CD4-positive, alpha-beta T cell (primary cell): ENCODE results near the gene MEI1. TPM values are rescaled to one million over a fixed set of nuclear protein-coding genes. Genes with fewer than 3 reads are reported as not detected.
"Not testable (repeated sequence)": the region's sequence is repeated elsewhere in the genome, so short reads cannot be mapped to it uniquely, and the experiment has no call there.

Experiments used
- ATAC-seq: fragments of 200-7000 bp; cut with Tn5 transposase; one replicate; pipeline ENCODE4 v1.10.0; 2022; ENCODE audit warnings: mild to moderate bottlenecking; ENCODE audit not compliant: poor library complexity
- CTCF ChIA-PET: fragments of 350-600 bp; sonication (Branson Sonifier 250); formaldehyde crosslinking; loops from one replicate; lab custom pipeline; 2021; ENCODE audit warnings: antibody characterized with exemption, inconsistent platforms; lab: Charles Lee
- POLR2A ChIA-PET: fragments of 350-600 bp; sonication (Branson Sonifier 250); formaldehyde crosslinking; loops from one replicate; lab custom pipeline; 2021; ENCODE audit warnings: antibody characterized with exemption, inconsistent platforms; lab: Charles Lee
- DNase-seq, 14 experiments: peaks; one replicate each; pipeline ENCODE4 v3.0.0-alpha.2; 2013 to 2020; ENCODE audit warnings: mixed read lengths in 2 of 14
- H3K27ac ChIP-seq, 2 donors: one replicate each; pipeline versions ENCODE4 v1.5.1 to v1.7.0; 2013; ENCODE audit warnings: low read length in 2 of 2, low read depth in 1 of 2, mild to moderate bottlenecking in 1 of 2
- H3K27me3 ChIP-seq, 2 experiments: 1 replicate in 1 of 2; 2 replicates in 1 of 2; pipeline versions ENCODE4 v1.6.1 to v1.7.0; 2013; ENCODE audit warnings: low read length in 2 of 2, control low read depth in 1 of 2, mild to moderate bottlenecking in 1 of 2, moderate library complexity in 1 of 2; ENCODE audit not compliant: insufficient read depth in 2 of 2, control insufficient read depth in 1 of 2
- H3K36me3 ChIP-seq: one replicate; pipeline ENCODE4 v1.6.1; 2013; ENCODE audit warnings: low read length, control low read depth; ENCODE audit not compliant: insufficient read depth
- H3K4me1 ChIP-seq: one replicate; pipeline ENCODE4 v1.6.1; 2013; ENCODE audit warnings: low read length, control low read depth; ENCODE audit not compliant: insufficient read depth
- H3K4me3 ChIP-seq: one replicate; pipeline ENCODE4 v1.5.1; 2013; ENCODE audit warnings: mild to moderate bottlenecking, low read length, moderate library complexity
- H3K9me3 ChIP-seq, 2 experiments: 1 replicate in 1 of 2; 2 replicates in 1 of 2; pipeline versions ENCODE4 v1.6.1 to v1.7.0; 2013; ENCODE audit warnings: low read length in 2 of 2, mild to moderate bottlenecking in 2 of 2, control low read depth in 1 of 2, moderate library complexity in 1 of 2; ENCODE audit not compliant: control insufficient read depth in 1 of 2, insufficient read depth in 1 of 2
- H3K27ac Mint-ChIP-seq: one replicate; pipeline ENCODE4 v1.8.0; 2020; ENCODE audit warnings: mixed read lengths
- H3K27me3 Mint-ChIP-seq: one replicate; pipeline ENCODE4 v1.8.0; 2021; ENCODE audit warnings: mixed read lengths
- H3K36me3 Mint-ChIP-seq: one replicate; pipeline ENCODE4 v1.8.0; 2021; ENCODE audit warnings: low read depth, mixed read lengths
- H3K4me1 Mint-ChIP-seq: one replicate; pipeline ENCODE4 v1.8.0; 2021; ENCODE audit warnings: low read depth, mixed read lengths
- H3K4me3 Mint-ChIP-seq: one replicate; pipeline ENCODE4 v1.8.0; 2020; ENCODE audit warnings: mild to moderate bottlenecking, mixed read lengths
- H3K9me3 Mint-ChIP-seq: one replicate; pipeline ENCODE4 v1.8.0; 2020; ENCODE audit warnings: mixed read lengths
- CTCF ChIP-seq: fragments of 200-600 bp; IDR thresholded peaks from one replicate; pipeline ENCODE4 v1.8.0; 2022; ENCODE audit warnings: antibody characterized with exemption, mild to moderate bottlenecking
- intact Hi-C, 2 experiments: fragments of 100-400 bp; cut with DNase I in 1 of 2; cut with micrococcal nuclease in 1 of 2; formaldehyde crosslinking; loops; one replicate each; pipeline versions ENCODE4 v1.15.1 to v1.9.0; 2023 to 2025; cut with DNase I, micrococcal nuclease
- total RNA-seq, 174 experiments: library from RNA in 2 of 174; stranded (reverse) in 2 of 174; gene quantifications; one replicate each; pipeline ENCODE4 v1.2.3 and lab custom pipeline; 2021 to 2026

MEI1 gene
- total RNA-seq, 2 experiments from 2014 or later, result 64.4 to 81.0 TPM

GRCh38 chr22:41664490-41664889 lies 34.8 kb upstream of the MEI1 start:
- H3K27ac Mint-ChIP-seq, result no peak overlapping the region
- POLR2A ChIA-PET, result interaction anchor here (0.8 to 1.4 kb wide), 2 partner anchors 24 to 75 kb away, joined by 3 to 4 read pairs; partner anchors contain the start of genes PMM1 and SNU13
- peaks cover 17% of the 10 kb centered on the region for H3K4me1 ChIP-seq
- DNase-seq (no peak), ATAC-seq (no peak)
- no peak overlapping the region for H3K27ac ChIP-seq
- peaks cover 13% of the 10 kb centered on the region for H3K4me1 Mint-ChIP-seq
- CTCF ChIA-PET, result interaction anchor here (0.9 kb wide), 1 partner anchor 33 kb away, joined by 3 read pairs; no protein-coding TSS in a partner anchor
- H3K4me3 Mint-ChIP-seq, result no peak overlapping the region
- no peaks in the 10 kb centered on the region for H3K27me3 ChIP-seq
- H3K9me3 ChIP-seq, result no peaks in the 10 kb centered on the region
- H3K36me3 ChIP-seq, result peaks cover 47% of the 10 kb centered on the region
- no peak for TF ChIP-seq CTCF
- no peaks in the 10 kb centered on the region for H3K27me3 Mint-ChIP-seq
- no peaks in the 10 kb centered on the region for H3K9me3 Mint-ChIP-seq
- no peak overlapping the region for H3K4me3 ChIP-seq
- peaks cover 57% of the 10 kb centered on the region for H3K36me3 Mint-ChIP-seq
- intact Hi-C loops, result loop anchor here in 1 of 2 experiments (10.0 kb wide), 1 partner anchor 410 kb away; the partner anchor contains the start of genes NAGA, PHETA2 and SMDT1

GRCh38 chr22:41664951-41665350 lies 34.4 kb upstream of the MEI1 start:
- no peak for DNase-seq
- no peaks in the 10 kb centered on the region for H3K27me3 Mint-ChIP-seq
- CTCF ChIA-PET, result interaction anchor here (0.9 kb wide), 1 partner anchor 32 kb away, joined by 3 read pairs; no protein-coding TSS in a partner anchor
- peaks cover 17% of the 10 kb centered on the region for H3K4me1 ChIP-seq
- H3K9me3 ChIP-seq, result no peaks in the 10 kb centered on the region
- H3K27ac ChIP-seq, result no peak overlapping the region
- intact Hi-C loops, result loop anchor here in 1 of 2 experiments (10.0 kb wide), 1 partner anchor 410 kb away; the partner anchor contains the start of genes NAGA, PHETA2 and SMDT1
- H3K9me3 Mint-ChIP-seq, result no peaks in the 10 kb centered on the region
- TF ChIP-seq CTCF, result no peak
- no peaks in the 10 kb centered on the region for H3K27me3 ChIP-seq
- H3K36me3 ChIP-seq, result peaks cover 43% of the 10 kb centered on the region
- H3K4me1 Mint-ChIP-seq, result peaks cover 13% of the 10 kb centered on the region
- H3K36me3 Mint-ChIP-seq, result peaks cover 53% of the 10 kb centered on the region
- no peak overlapping the region for H3K4me3 ChIP-seq
- H3K4me3 Mint-ChIP-seq, result peak overlapping the region; percentile 23
- ATAC-seq, result no peak
- POLR2A ChIA-PET, result interaction anchor here (0.8 to 1.4 kb wide), 2 partner anchors 24 to 75 kb away, joined by 3 to 4 read pairs; partner anchors contain the start of genes PMM1 and SNU13
- H3K27ac Mint-ChIP-seq, result peak overlapping the region; percentile 52

- no peak overlapping the region for H3K27ac ChIP-seq
- POLR2A ChIA-PET, result interaction anchor here (0.6 kb wide), 1 partner anchor 19 kb away, joined by 3 read pairs; the partner anchor contains the start of gene SNU13
- peaks cover 20% of the 10 kb centered on the region for H3K36me3 ChIP-seq
These were observed 30.1 kb upstream of the MEI1 start for GRCh38 chr22:41668971-41669911.

GRCh38 chr22:41672096-41672495 lies 27.2 kb upstream of the MEI1 start:
- DNase-seq, H3K9me3 ChIP-seq, H3K4me3 ChIP-seq, intact Hi-C loops, H3K4me3 Mint-ChIP-seq, H3K27me3 ChIP-seq, H3K27ac Mint-ChIP-seq, H3K9me3 Mint-ChIP-seq, CTCF ChIA-PET, ATAC-seq, H3K27ac ChIP-seq, H3K4me1 ChIP-seq, H3K27me3 Mint-ChIP-seq: not testable (repeated sequence)
- peaks cover 48% of the 10 kb centered on the region for H3K36me3 Mint-ChIP-seq
- H3K36me3 ChIP-seq, result peaks cover 41% of the 10 kb centered on the region
- peaks cover 20% of the 10 kb centered on the region for H3K4me1 Mint-ChIP-seq
- POLR2A ChIA-PET, result interaction anchor here (0.9 kb wide), 1 partner anchor 16 kb away, joined by 3 read pairs; the partner anchor contains the start of gene SNU13

More at GRCh38 chr22:41668971-41669911, 30.1 kb upstream of the MEI1 start:
- no peaks in the 10 kb centered on the region for H3K9me3 Mint-ChIP-seq
- peaks cover 17% of the 10 kb centered on the region for H3K4me1 Mint-ChIP-seq
- no peak overlapping the region for H3K4me3 ChIP-seq
- no peak for TF ChIP-seq CTCF
- H3K4me3 Mint-ChIP-seq, result no peak overlapping the region
- H3K36me3 Mint-ChIP-seq, result peaks cover 33% of the 10 kb centered on the region
- intact Hi-C loops, result loop anchor here in 1 of 2 experiments (10.0 kb wide), 1 partner anchor 406 kb away; the partner anchor contains the start of genes NAGA, PHETA2 and SMDT1
- peak overlapping the region; percentile 13 for H3K27ac Mint-ChIP-seq
- H3K4me1 ChIP-seq, result peaks cover 17% of the 10 kb centered on the region
- no peaks in the 10 kb centered on the region for H3K9me3 ChIP-seq
- DNase-seq (no peak), ATAC-seq (no peak)
- CTCF ChIA-PET, result interaction anchor here (1.4 kb wide), 1 partner anchor 28 kb away, joined by 3 read pairs; no protein-coding TSS in a partner anchor
- no peaks in the 10 kb centered on the region for H3K27me3 Mint-ChIP-seq
- H3K27me3 ChIP-seq, result no peaks in the 10 kb centered on the region
